Spleen (tissue), 11 donors: ENCODE data around the gene RNF222. TPM values are rescaled to one million over a fixed set of nuclear protein-coding genes. Genes with fewer than 3 reads are reported as not detected.

Source experiments
- DNase-seq: peaks from one replicate; pipeline ENCODE4 v3.0.0-alpha.2; 2020
- H3K27ac ChIP-seq, 8 donors: fragments of 200-600 bp; sonication (generic) in 7 of 8; 1 replicate in 4 of 8; 2 replicates in 4 of 8; pipeline versions ENCODE4 v1.5.0 to v1.8.0; 2016 to 2021; ENCODE audit warnings: inconsistent platforms in 4 of 8, mild to moderate bottlenecking in 4 of 8, moderate library complexity in 1 of 8
- H3K27me3 ChIP-seq, 7 donors: fragments of 200-600 bp; sonication (generic) in 6 of 7; replicated peaks in 1 of 7; 1 replicate in 4 of 7; 2 replicates in 3 of 7; pipeline versions ENCODE4 v1.5.0 to v1.8.0; 2016 to 2021; ENCODE audit warnings: inconsistent platforms in 3 of 7, mild to moderate bottlenecking in 1 of 7
- H3K36me3 ChIP-seq, 6 donors: fragments of 200-600 bp; sonication (generic) in 5 of 6; 1 replicate in 4 of 6; 2 replicates in 2 of 6; pipeline versions ENCODE4 v1.5.0 to v1.8.0; 2016 to 2021; ENCODE audit warnings: inconsistent platforms in 2 of 6
- H3K4me1 ChIP-seq, 6 donors: fragments of 200-600 bp; sonication (generic) in 5 of 6; 1 replicate in 3 of 6; 2 replicates in 3 of 6; pipeline versions ENCODE4 v1.5.0 to v1.8.0; 2016 to 2021; ENCODE audit warnings: inconsistent platforms in 3 of 6
- H3K4me3 ChIP-seq, 8 donors: fragments of 200-600 bp; sonication (generic) in 7 of 8; 1 replicate in 4 of 8; 2 replicates in 4 of 8; pipeline versions ENCODE4 v1.5.0 to v1.8.0; 2016 to 2021; ENCODE audit warnings: inconsistent platforms in 4 of 8, mild to moderate bottlenecking in 4 of 8, moderate library complexity in 2 of 8
- H3K9me3 ChIP-seq, 8 donors: fragments of 200-600 bp; sonication (generic) in 7 of 8; 1 replicate in 4 of 8; 2 replicates in 4 of 8; pipeline versions ENCODE4 v1.5.0 to v1.8.0; 2016 to 2021; ENCODE audit warnings: inconsistent platforms in 4 of 8
- CTCF ChIP-seq, 11 experiments: fragments of 200-600 bp in 7 of 11; fragments of 450-650 bp in 4 of 11; sonication (generic) in 4 of 11; IDR thresholded peaks in 8 of 11; conservative IDR thresholded peaks in 3 of 11; 1 replicate in 7 of 11; 2 replicates in 4 of 11; pipeline versions ENCODE4 v1.4.0 to v1.8.0; 2016 to 2021; ENCODE audit warnings: antibody characterized with exemption in 11 of 11, inconsistent platforms in 4 of 11, mild to moderate bottlenecking in 1 of 11
- POLR2A ChIP-seq, 3 donors: fragments of 450-650 bp; IDR thresholded peaks; one replicate each; pipeline ENCODE4 v1.5.1; 2017; ENCODE audit warnings: antibody characterized with exemption in 3 of 3, mild to moderate bottlenecking in 1 of 3
- POLR2AphosphoS5 ChIP-seq, 3 donors: sonication (generic); formaldehyde crosslinking; IDR thresholded peaks; one replicate each; pipeline ENCODE4 v1.5.1; 2017; ENCODE audit warnings: antibody characterized with exemption in 3 of 3
- WGBS, 5 donors: extraction: QIAGEN DNeasy Blood & Tissue Kit in 3 of 5; methylation state at CpG; one replicate each; pipeline versions ENCODE4 v1.1.5 to v1.1.7; 2013 to 2018; 5-methylcytosine and 5-hydroxymethylcytosine counted together
- intact Hi-C: fragments of 100-400 bp; cut with DNase I; formaldehyde crosslinking; loops from one replicate; pipeline ENCODE4 v1.15.0; 2023; ENCODE audit warnings: low total_unique reads
- polyA plus RNA-seq, 3 donors: library from polyadenylated mRNA; stranded (reverse); fragments of 200-250 nt; gene quantifications; one replicate each; pipeline ENCODE4 v1.2.1, GENCODE V29; 2013
- total RNA-seq, 7 donors: library from RNA; depleted of rRNA in 3 of 7; stranded (reverse); fragments of >200 nt in 3 of 7; fragmentation: NEBNext Ultra II Directional in 4 of 7; extraction: Animal tissue kit (Norgen Biotek cat#: 25700) in 4 of 7; gene quantifications; one replicate each; pipeline versions ENCODE4 v1.1.0 to v1.2.1, GENCODE V29; 2016 to 2021
- donor health status: healthy with polysubstance abuse.
- donor health status: DM: no; HTN: no; CAD: no; lungs with moderate emphysema.
- donor health status: DM: no; HTN: no; CAD: no.
- donor health status: Bipolar disorder and iron deficiency.
- donor health status: healthy.
- donor health status: DM: no; HTN: no; CAD: no.
- donor health status: DM: yes; HTN: yes; CAD: no.

The RNF222 gene
- total and polyA plus RNA-seq, 10 donors, result 0.03 to 0.05 TPM; not detected in 8

DNA sequence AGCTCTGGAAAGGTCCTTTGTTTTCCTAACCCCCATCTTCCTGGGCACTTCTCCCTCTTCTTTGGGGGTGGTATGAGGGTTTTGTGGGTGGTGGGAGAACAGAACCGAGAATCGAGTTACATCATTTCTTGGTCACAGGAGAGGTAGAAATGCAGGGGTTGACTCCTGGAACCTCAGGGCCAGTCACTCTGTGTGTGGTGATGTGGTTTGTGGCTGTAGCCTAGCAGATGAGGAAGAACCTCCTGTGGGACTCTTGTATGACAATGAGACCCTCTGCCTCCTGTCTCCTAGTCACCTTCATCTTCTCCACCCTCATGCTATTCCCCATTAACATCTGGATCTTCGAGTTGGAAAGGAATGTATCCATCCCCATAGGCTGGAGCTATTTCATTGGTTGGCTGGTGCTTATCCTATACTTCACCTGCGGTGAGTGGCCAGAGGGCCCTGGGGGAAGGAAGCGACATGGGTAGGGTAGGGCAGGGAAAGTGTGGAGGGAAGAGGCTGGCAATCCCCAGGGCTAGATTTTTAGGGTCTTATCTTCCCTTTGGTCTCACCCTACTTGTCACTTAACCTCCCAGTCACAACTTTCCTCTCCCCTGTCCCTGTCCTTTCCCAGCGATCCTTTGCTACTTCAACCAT, 52.5 kb downstream of the RNF222 start:
- WGBS, 5 donors, result 54 to 72% (median 60%) methylated on average over 6 of the region's 6 CpGs
- no peak for DNase-seq
- H3K36me3 ChIP-seq, result no peaks in the 10 kb centered on the region
- intact Hi-C loops, result no loop called here
- H3K4me3 ChIP-seq, result no peak overlapping the region
- no peak for TF ChIP-seq POLR2AphosphoS5 (IDR thresholded peaks at IDR 0.05)
- H3K27me3 ChIP-seq, result peaks cover 0 to 46% (median 8%) of the 10 kb centered on the region in 7 donors
- H3K27ac ChIP-seq, result no peak overlapping the region
- H3K4me1 ChIP-seq, result no peaks in the 10 kb centered on the region
- H3K9me3 ChIP-seq, result no peaks in the 10 kb centered on the region

- Histone ChIP-seq H3K9me3 (no peaks in the 10 kb centered on the region), H3K27me3 (peaks cover 0 to 13% (median 0%) of the 10 kb centered on the region in 7 donors), H3K4me1 (peaks cover 0 to 9% (median 0%) of the 10 kb centered on the region in 6 donors), H3K27ac (no peak overlapping the region), H3K36me3 (no peaks in the 10 kb centered on the region), H3K4me3 (no peak overlapping the region)
- intact Hi-C loops, result no loop called here
- DNase-seq, result no peak
- WGBS, 5 donors, result 72 to 88% (median 76%) methylated on average over 4 of the region's 4 CpGs
- no peak for TF ChIP-seq POLR2AphosphoS5 (IDR thresholded peaks at IDR 0.05)
- TF ChIP-seq POLR2A (IDR thresholded peaks at IDR 0.05), result no peak
- no peak for TF ChIP-seq CTCF (IDR thresholded peaks at IDR 0.05 in 8 of 11, conservative IDR thresholded peaks at IDR 0.05 in 3 of 11)
Measured at GRCh38 chr17:8341456-8341855, 56.2 kb downstream of the RNF222 start.

Other genes starting within 250 kb of the RNF222 start
- gene PER1, start 245.4 kb downstream of the RNF222 start, total RNA-seq, result 100 to 1,000 TPM in 2 of 7 donors, 10 to 100 TPM in 5; 68.0 to 213 (median 73.5) TPM
- 10 to 100 TPM; 12.6 to 83.0 (median 17.5) TPM for gene PER1, start 245.4 kb downstream of the RNF222 start, polyA plus RNA-seq
- gene VAMP2, start 234.9 kb downstream of the RNF222 start, total RNA-seq, result 10 to 100 TPM; 37.5 to 94.8 (median 65.7) TPM
- gene VAMP2, start 234.9 kb downstream of the RNF222 start, polyA plus RNA-seq, result 10 to 100 TPM; 38.7 to 57.8 (median 38.8) TPM
- 10 to 100 TPM; 13.0 to 42.2 (median 22.4) TPM for gene TMEM107, start 221.4 kb downstream of the RNF222 start, total RNA-seq
- 10 to 100 TPM in 2 of 3 donors, 1 to 10 TPM in 1; 8.1 to 14.0 (median 11.9) TPM for gene TMEM107, start 221.4 kb downstream of the RNF222 start, polyA plus RNA-seq
- gene BORCS6, start 207.6 kb downstream of the RNF222 start, total RNA-seq, result 10 to 100 TPM in 6 of 7 donors, 1 to 10 TPM in 1; 9.5 to 14.6 (median 12.3) TPM
- gene BORCS6, start 207.6 kb downstream of the RNF222 start, polyA plus RNA-seq, result 10 to 100 TPM in 2 of 3 donors, 1 to 10 TPM in 1; 10.0 to 16.5 (median 12.9) TPM
- 10 to 100 TPM in 4 of 7 donors, 1 to 10 TPM in 3; 2.4 to 21.0 (median 10.6) TPM for gene AURKB, start 187.3 kb downstream of the RNF222 start, total RNA-seq
- 10 to 100 TPM in 2 of 3 donors, 1 to 10 TPM in 1; 6.2 to 30.9 (median 10.5) TPM for gene AURKB, start 187.3 kb downstream of the RNF222 start, polyA plus RNA-seq
- 100 to 1,000 TPM in 3 of 7 donors, 10 to 100 TPM in 4; 53.9 to 131 (median 91.3) TPM for gene CTC1, start 149.8 kb downstream of the RNF222 start, total RNA-seq
- 10 to 100 TPM; 16.6 to 47.4 (median 22.6) TPM for gene CTC1, start 149.8 kb downstream of the RNF222 start, polyA plus RNA-seq
- gene PFAS, start 148.5 kb downstream of the RNF222 start, total RNA-seq, result 10 to 100 TPM; 14.0 to 70.3 (median 30.8) TPM
- 10 to 100 TPM; 12.6 to 22.8 (median 14.1) TPM for gene PFAS, start 148.5 kb downstream of the RNF222 start, polyA plus RNA-seq
- gene RANGRF, start 109.2 kb downstream of the RNF222 start, total RNA-seq, result 10 to 100 TPM; 18.9 to 25.6 (median 21.2) TPM
- 10 to 100 TPM; 52.1 to 55.9 (median 54.1) TPM for gene RANGRF, start 109.2 kb downstream of the RNF222 start, polyA plus RNA-seq
- 10 to 100 TPM in 1 of 7 donors, 1 to 10 TPM in 6; 4.2 to 16.7 (median 7.3) TPM for gene SLC25A35, start 102.4 kb downstream of the RNF222 start, total RNA-seq
- 1 to 10 TPM; 4.6 to 5.6 (median 5.5) TPM for gene SLC25A35, start 102.4 kb downstream of the RNF222 start, polyA plus RNA-seq
- gene ARHGEF15, start 87.6 kb downstream of the RNF222 start, total RNA-seq, result 10 to 100 TPM in 4 of 7 donors, 1 to 10 TPM in 3; 6.9 to 16.7 (median 12.1) TPM
- 10 to 100 TPM in 1 of 3 donors, 1 to 10 TPM in 2; 2.3 to 14.2 (median 7.3) TPM for gene ARHGEF15, start 87.6 kb downstream of the RNF222 start, polyA plus RNA-seq
- not detected for gene ODF4, start 58.0 kb downstream of the RNF222 start, total RNA-seq
- gene ODF4, start 58.0 kb downstream of the RNF222 start, polyA plus RNA-seq, result not detected
- gene RPL26, start 14.6 kb downstream of the RNF222 start, total RNA-seq, result 1,000 to 10,000 TPM; 1,067 to 3,608 (median 1,651) TPM
- gene RPL26, start 14.6 kb downstream of the RNF222 start, polyA plus RNA-seq, result 1,000 to 10,000 TPM; 5,013 to 7,063 (median 6,510) TPM
- 100 to 1,000 TPM in 3 of 7 donors, 10 to 100 TPM in 4; 67.7 to 141 (median 90.5) TPM for gene NDEL1, start 38.1 kb upstream of the RNF222 start, total RNA-seq
- 10 to 100 TPM; 11.6 to 26.0 (median 13.6) TPM for gene NDEL1, start 38.1 kb upstream of the RNF222 start, polyA plus RNA-seq
- gene MYH10, start 232.9 kb upstream of the RNF222 start, total RNA-seq, result 10 to 100 TPM in 1 of 7 donors, 1 to 10 TPM in 6; 3.0 to 14.4 (median 8.2) TPM
- 1 to 10 TPM; 1.0 to 2.2 (median 1.8) TPM for gene MYH10, start 232.9 kb upstream of the RNF222 start, polyA plus RNA-seq